ENCODE measurements around the gene RGR.

The RGR gene

GRCh38 chr10:84286695-84287094 is 41.8 kb downstream of the RGR start:
- ChIA-PET CTCF (no interaction called here), POLR2A (no interaction called here)
- H3K4me3 ChIP-seq (ENCODE audit: low read depth, low read length) = no peak overlapping the region
- TF ChIP-seq CTCF (IDR thresholded peaks at IDR 0.05; ENCODE audit: insufficient read depth, low read length, missing control alignments) = no peak
- no peak for DNase-seq (ENCODE audit: low read depth, low spot score)

GRCh38 chr10:84288151-84288550 is 43.3 kb downstream of the RGR start:
- H3K4me3 ChIP-seq (ENCODE audit: low read depth, low read length) = no peak overlapping the region
- no peak for DNase-seq (ENCODE audit: low read depth, low spot score)
- TF ChIP-seq CTCF (IDR thresholded peaks at IDR 0.05; ENCODE audit: insufficient read depth, low read length, missing control alignments) = no peak
- ChIA-PET CTCF (no interaction called here), POLR2A (no interaction called here)

GRCh38 chr10:84289521-84290200 is 44.8 kb downstream of the RGR start:
- no peak overlapping the region for H3K4me3 ChIP-seq (ENCODE audit: low read depth, low read length)
- TF ChIP-seq CTCF (IDR thresholded peaks at IDR 0.05; ENCODE audit: insufficient read depth, low read length, missing control alignments) = no peak
- DNase-seq (ENCODE audit: low read depth, low spot score) = no peak
- POLR2A ChIA-PET = no interaction called here
- CTCF ChIA-PET = interaction anchor here (1.5 kb wide), 1 partner anchor 11 kb away, joined by 3 read pairs; no protein-coding TSS in a partner anchor

- ChIA-PET POLR2A (no interaction called here), CTCF (interaction anchor here (1.5 kb wide), 1 partner anchor 10 kb away, joined by 3 read pairs; no protein-coding TSS in a partner anchor)
- no peak for DNase-seq (ENCODE audit: low read depth, low spot score)
- no peak overlapping the region for H3K4me3 ChIP-seq (ENCODE audit: low read depth, low read length)
- TF ChIP-seq CTCF (IDR thresholded peaks at IDR 0.05; ENCODE audit: insufficient read depth, low read length, missing control alignments) = no peak
Observed at GRCh38 chr10:84290235-84290634, 45.4 kb downstream of the RGR start.

GRCh38 chr10:84291384-84291783 is 46.5 kb downstream of the RGR start:
- ChIA-PET POLR2A (no interaction called here), CTCF (interaction anchor here (1.1 kb wide), 1 partner anchor 246 kb away, joined by 3 read pairs; no protein-coding TSS in a partner anchor)
- TF ChIP-seq CTCF (IDR thresholded peaks at IDR 0.05; ENCODE audit: insufficient read depth, low read length, missing control alignments) = no peak
- no peak for DNase-seq (ENCODE audit: low read depth, low spot score)
- H3K4me3 ChIP-seq (ENCODE audit: low read depth, low read length) = no peak overlapping the region

- POLR2A ChIA-PET = no interaction called here
- TF ChIP-seq CTCF (IDR thresholded peaks at IDR 0.05; ENCODE audit: insufficient read depth, low read length, missing control alignments) = no peak
- CTCF ChIA-PET = interaction anchor here (1.0 to 2.0 kb wide), 2 partner anchors 33 to 245 kb away, joined by 3 to 5 read pairs; no protein-coding TSS in a partner anchor
- no peak overlapping the region for H3K4me3 ChIP-seq (ENCODE audit: low read depth, low read length)
- no peak for DNase-seq (ENCODE audit: low read depth, low spot score)
Observed at GRCh38 chr10:84292502-84292901, 47.6 kb downstream of the RGR start.

All from AG04449 (cell line).